Glomerular visceral epithelial cell (primary cell): ENCODE measurements around the gene VWA8.
A peak's percentile ranks its signal among the peaks of the same experiment; 100 is the strongest.

Experiments used
- DNase-seq: peaks from one replicate; pipeline ENCODE4 v3.0.0-alpha.2; 2016; ENCODE audit errors: extremely low spot score

The VWA8 gene

DNA sequence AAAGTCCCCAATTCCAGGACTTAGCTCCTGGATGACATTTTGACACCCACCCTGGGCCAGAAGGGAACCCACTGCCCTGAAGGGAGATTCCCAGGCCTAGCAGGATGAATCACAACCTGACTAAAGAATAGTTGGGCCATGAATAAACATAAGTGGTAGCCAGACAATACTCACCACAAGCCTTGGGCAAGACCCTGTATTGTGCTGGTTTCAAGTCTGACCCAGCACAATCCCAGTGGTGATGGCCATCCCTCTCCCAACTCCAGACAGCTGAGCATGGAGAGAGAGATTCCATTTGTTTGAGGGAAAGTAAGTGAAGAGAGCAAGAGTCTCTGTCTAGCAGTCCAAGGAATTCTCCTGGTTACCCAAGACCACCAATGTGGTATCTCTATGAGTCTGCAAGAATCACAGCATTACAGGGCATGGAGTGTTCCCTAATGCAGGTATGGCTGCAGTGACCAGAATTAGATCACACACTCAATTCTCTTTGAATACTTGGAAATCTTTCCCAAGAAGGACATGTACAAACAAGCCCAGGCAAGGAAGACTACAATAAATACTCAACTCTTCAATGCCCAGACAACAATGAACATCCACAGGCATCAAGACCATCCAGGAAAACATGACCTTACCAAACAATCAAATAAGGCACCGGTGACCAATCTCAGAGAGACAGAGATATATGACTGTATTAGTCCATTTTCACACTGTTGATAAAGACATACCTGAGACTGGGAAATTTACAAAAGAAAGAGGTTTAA, 158.0 kb downstream of the VWA8 start:
- peak; percentile 43 for DNase-seq

DNA sequence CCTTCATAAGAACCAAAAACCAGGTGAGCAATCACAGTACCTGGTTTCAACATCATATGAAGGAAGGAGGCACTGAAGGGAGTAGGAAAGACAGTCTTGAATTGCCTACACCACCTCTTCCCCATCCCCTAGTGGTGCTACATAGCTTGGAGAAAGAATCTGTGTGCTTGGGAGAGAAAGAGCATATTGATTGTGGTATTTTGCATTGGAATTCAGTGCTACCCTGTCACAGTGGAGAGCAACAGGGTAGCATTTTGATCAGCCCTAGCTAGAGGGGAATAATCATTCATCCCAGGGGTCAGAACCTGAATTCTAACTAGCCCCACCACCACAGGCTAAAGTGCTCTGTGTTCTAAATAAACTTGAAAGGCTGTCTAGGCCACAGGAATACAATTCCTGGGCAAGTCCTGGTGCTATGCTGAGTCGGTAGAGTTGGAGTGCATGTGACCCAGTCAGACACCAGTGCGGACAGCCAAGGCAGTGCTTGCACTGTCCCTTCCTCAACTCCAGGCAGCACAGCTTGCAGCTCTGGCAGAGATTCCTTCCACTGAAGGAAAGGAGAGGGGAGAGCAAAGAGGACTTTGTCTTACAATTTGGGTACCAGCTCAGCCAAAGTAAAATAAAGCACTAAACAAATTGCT, 158.7 kb downstream of the VWA8 start:
- DNase-seq: no peak

DNA sequence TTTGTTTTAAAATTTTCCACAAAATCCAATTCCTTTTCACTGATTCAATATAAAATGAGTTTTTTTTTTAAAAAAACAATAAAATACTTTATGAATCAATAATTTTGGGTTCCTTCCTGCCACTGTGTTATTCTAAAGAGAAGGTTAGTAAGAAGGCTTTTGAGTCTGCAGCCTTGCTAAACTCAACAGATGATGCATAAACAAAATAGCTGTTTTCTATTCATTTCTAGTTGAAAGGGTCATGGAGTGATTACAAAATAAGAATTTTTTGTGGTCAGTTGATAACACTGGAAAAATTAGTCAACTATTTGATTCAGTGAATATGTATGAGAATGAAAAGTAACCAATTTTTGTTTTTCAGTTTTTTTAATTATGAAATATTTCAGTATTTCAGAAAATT, 169.9 kb downstream of the VWA8 start:
- DNase-seq: no peak

DNA sequence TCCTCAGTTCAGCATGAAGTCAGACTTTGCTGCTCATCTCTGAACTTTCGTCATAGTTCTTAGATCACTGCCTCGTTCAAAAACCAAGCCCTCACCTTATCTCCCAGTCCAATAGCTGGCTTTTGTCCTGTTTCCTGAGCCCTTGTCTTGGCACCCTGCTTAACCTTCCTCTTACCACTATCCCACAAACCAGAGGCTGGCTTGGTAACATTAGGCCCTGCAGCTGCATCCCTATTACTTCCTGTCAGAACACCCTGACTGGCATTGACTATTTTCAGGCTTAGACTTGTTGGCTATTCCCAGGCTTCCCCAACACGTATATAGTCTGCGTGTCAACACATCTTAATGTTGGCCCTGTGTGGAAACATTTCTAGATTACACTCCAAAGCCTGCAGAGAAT, 172.4 kb downstream of the VWA8 start:
- no peak for DNase-seq

DNA sequence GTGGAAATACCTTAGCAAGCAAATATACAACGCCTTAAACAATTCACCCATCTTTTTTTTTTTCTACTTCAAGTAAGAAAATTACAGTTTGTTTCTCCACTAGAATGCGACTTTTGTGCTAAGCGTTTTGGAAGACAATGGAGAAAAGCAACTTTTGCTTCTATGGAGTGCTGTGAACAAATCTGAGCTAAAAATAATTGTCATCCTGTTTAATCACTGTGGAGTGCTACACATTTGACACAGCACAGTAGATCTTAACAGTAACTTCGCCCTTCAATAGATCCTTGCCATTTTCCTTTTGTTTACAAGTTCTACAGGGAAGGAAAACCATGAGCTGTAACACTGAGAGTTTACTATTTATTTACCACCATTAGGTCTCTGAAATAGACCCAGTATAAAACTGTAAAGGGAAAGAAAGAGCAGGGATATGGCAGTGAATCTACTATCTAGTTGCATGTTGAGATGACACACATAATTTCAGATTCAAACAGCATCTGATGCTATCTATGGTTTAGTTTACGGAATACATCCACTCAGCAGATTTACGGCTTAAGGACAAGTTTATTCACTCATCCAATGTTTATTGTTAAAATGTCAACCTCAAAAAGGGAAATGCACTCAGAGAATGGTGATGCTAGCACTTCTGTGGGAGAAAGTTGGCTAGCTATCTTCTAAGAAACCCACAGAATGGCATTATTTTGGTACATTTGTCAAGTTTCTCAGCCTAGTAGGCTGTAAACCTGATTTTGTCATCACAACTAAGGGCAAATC, 175.3 kb downstream of the VWA8 start:
- no peak for DNase-seq

DNA sequence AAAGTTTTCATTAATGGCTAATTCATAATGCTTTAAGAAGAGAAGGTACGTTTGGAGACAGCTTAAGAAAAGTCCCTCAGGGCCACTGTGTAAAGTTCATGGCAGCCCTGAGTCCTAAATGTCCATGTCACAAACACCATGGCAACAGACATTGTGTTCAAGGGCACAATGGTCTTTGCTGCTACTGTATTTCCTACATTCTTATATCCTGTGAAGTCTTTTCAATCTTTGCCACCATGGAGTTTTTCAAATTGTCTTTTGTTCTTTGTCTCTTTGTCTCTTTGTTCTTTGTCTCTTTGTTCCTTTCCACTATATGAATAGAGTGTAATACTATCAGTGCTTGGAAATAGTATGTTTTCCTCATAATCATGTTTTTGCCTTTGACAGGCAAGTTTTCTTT, 178.8 kb downstream of the VWA8 start:
- DNase-seq: no peak

DNA sequence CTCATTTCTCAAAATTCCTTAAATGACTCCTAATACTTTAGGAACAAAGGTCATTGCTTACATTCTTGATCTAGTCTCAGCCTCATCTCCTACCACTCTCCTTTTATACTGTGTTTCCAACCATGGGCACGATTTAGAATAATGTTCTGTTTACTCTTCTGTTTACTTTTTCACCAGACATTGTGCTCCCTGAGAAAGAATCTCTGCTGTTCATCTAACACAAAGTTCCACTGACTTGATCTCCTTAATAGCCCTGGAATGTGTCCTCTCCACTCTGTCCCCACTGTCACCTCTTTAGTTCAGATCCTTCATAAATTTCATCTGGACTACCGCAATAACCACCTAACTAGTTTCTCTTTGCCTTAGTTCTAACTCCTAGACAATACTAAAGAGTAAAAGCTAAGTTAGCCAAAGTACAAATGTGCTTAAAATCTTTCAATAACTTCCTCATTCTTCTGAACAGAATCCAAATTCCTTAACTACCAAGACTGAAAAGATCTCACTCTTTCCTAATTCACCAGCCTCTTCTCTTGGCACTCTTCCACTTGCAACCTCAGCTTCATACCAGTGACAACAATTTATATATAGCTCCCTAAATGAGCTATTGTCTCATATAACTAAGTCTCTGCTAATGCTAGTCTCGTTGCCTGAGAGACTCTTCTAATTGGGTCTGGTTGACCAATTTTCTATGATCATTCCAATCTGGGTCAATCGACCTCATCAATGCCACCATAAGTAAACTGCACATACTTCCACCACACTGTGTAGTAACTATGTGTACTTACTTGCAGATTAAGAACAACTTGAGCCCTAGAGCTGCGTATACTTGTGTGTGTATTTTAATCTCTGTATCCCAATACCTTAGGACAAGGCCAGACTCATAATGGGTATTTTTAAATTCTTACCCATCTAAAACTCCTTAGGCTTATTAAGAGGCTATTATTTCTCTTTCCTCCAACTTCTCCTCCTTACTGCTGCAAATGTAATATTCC, 179.9 kb downstream of the VWA8 start:
- DNase-seq: peak; percentile 67

DNA sequence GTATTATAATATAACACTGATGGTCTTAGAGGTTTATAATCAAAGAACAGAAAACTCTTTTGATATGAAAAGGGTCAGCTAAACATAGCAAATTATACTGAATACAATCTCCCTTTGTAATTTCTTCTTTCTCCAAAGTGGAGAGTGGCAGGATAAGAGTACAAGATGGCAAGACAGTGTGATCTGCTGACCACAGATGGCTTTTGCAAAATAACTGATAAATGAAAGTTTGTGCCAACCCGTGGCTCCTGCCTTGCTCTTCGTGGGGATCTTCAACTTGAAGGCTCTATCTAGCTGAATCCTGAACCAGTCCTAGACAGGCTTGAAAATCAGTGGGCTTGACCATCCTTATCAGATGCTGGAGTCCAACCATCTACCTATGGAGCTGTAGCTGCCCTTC, 185.7 kb downstream of the VWA8 start:
- no peak for DNase-seq

DNA sequence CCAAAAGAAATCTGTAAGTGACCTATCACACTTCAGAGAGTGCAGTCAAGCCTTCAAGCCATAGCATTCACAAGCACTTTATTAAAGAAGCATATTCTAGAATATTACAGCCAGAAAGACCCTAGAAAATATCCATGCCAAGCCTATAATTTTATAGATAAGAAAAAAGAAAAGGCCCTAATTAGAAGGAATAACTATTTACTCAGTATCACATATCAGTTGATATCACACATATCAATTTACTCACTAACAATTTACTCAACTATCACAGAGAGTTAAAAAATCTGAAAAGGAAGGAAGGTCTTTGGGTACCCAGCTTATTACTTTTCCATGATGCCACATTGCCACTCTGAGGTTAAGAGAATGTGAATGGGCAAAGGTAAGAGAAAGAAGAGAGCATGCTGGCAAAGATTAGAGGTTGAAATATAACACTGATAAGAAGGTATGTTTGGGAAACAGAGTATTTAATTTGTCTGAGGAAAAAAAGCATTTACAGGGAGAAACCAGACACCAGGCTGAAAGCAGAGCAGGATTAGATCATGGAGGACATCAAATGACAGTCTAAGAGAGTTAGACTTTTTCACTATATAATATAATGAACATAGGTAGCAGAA, 186.2 kb downstream of the VWA8 start:
- DNase-seq: no peak

DNA sequence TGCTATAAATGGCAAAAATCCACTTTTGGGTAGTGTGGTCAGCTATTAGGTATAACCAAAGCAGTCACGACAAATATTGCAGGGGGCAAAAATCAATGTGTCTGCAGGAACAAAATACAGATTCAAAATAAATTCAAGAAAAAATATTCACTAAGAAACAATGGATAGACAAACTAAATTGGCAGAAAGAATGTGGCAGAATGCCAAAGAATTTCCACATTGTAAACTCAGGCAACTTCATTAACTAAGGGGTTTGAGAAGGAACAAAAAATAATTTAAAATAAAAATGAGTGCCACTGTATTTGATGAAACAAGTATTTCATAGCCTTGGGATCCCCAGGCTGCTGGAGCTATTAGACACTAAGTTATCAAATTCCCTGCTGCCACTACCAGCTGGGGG, 193.1 kb downstream of the VWA8 start:
- no peak for DNase-seq

DNA sequence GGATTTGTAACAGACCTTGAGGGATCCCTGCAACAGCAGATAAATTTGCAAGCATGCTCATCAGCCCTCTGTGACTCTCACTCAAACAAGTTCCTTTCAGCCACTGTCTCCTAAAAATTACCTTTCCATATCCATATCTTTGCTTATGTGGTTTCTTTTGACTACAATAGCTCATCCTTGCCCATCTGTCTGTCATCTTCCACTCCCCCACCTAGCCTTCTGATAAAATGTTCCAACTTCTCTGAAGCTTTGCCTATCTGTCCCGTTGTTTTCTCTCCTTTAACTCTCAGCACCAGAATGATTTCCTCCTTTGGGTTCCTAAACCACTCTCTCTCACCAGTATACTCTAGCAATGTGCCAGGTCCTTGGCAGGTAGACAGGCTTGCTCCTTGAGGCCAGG, 194.5 kb downstream of the VWA8 start:
- DNase-seq: no peak

DNA sequence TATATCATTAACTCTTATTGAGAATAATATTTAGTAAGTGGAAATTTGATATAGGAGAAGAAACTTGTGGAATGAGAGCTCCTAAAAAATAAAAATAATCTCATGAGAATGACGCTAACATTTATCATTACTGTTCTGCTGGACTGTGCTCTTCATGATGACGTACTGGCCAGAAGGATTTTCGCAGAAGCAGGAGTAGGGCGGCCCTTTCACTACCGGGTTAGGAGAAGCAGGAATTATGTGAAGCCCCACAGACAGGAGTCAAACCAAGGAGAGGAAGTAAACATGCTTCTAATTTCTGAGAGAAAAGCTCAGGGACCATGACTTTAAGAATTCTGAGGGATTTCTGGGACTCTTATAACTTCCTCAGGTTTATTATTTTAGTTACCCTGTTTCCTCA, 195.1 kb downstream of the VWA8 start:
- DNase-seq: no peak

DNA sequence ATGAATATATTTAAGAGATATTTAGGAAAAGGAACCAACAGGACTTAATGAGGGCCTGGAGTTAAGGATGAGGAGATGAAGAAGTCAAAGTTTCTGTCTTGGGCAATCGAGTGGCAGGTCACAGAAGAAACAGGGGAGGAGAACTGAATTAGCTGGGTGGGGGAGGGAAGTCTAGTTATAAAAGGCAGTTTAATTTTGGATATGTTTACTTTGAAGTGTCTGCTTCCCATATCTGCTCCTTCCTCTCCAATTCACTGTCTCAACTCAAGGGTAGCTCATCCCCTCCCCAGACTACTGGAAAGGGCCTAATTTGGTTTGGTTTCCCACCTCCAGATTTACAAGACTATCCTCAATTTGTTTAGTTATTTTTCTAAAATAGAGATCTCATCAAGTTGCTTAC, 195.9 kb downstream of the VWA8 start:
- DNase-seq: no peak

DNA sequence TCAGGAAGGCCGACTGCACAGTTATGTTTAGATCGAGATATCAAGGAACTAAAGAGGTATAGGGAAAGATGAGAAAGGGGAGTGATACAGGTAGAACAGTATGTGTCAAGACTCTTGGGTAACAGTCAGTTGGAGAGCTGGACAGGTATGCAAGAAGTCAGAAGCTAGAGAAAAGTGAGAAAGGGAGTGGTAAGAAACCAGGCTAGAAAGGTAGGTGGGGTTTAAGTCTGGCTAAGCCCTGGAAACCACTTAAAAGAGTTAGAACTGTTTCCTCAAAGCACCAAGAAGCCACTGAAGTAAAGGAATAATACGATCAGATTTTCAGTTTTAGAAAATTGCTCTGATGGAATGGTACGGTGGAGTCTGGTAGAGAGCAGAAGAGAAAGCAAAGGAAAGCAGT, 196.4 kb downstream of the VWA8 start:
- DNase-seq: no peak

DNA sequence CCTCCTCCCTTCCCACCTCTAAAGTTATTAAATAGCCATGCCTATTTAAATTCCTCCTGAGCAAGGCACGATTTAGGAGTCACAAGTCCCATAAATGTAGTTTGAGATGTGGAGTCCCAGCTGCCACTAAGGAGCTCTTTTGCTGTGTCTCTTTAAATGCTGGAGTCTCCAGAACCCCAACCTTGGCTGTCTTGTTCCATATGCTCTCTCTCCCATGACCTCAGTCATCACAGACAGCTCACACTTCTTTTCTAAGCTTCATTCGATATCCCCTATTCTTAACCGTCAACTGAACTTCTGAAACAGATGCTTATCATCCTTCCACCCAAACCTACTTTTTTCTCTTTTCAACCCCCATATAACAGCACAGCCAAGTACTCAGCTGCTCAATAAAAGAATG, 197.1 kb downstream of the VWA8 start:
- no peak for DNase-seq

DNA sequence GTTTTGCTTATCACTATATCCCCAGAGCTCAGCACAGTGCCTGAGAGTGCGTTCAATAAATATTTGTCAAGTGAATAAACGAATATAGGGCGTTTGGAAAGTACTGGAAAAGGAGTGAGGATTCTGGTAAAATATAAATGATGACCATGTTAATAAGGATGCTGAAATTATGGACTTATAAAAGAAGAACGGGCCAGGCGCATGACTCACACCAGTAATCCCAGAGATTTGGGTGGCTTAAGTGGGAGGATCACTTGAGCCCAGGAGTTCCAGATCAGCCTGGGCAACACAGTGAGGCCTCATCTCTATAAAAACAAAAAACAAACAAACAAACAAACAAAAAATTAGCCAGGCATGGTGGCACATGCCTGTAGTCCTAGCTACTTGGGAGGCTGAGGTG, 198.1 kb downstream of the VWA8 start:
- DNase-seq: no peak

DNA sequence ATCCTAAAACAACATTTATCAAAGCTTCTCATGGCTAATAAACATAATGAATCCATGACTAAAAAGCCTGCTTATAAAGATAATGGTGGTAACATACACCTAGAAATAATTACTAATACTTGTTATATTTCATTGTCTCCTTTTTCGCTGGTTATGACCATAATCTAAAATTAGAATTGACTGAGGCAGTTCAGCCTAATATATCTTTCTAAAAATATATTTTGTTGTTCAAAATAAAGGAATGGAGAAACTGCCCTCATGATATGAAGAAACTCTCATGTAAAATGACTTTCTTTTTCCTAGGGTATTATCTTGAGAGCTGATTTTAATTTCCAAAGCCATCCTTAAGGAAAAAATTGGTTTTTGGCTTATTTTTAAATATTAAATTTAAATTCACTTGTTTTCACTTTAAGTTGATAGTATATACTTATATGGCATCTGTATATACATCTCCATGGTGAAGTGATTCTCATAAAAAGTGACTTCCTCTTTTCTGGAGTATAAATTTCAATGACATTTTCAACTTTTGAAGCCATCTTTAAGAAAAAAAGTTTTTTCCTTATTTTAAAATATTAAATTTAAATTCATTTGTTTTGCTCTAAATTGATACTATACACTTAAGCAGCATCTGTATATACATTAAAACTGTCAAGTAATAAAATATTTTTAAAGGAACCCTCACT, 204.6 kb downstream of the VWA8 start:
- no peak for DNase-seq

DNA sequence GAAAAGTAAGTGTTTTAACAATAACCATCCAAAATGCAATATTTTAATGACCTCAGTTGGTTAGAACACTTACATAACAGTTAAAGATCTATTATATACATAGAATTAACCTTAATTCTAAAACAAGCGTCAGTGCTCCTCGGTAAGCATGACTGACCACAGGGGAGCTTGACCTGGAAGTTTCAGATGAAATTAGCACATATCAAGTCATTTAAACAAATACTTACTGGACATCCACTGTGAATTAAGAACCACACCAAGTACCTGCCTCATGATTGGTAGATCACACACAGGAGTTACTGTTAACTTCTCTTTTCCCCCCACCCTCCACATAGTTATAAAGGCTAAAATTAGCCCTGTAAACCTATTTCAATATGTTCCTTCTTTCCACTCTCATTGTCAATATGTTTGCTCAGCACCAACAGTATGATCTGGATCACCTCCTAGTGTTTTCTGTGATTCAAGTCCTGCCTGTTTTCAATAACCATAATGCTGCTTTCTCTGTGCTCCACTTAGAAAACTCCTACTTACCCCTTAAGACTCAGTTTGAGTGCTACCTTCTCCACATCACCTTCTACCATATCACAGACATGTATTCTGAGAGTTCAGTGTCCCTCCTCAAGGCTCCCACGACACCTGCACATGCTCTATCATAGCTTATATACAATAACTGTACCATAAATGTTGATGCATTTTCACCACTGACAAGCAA, 209.0 kb downstream of the VWA8 start:
- no peak for DNase-seq

DNA sequence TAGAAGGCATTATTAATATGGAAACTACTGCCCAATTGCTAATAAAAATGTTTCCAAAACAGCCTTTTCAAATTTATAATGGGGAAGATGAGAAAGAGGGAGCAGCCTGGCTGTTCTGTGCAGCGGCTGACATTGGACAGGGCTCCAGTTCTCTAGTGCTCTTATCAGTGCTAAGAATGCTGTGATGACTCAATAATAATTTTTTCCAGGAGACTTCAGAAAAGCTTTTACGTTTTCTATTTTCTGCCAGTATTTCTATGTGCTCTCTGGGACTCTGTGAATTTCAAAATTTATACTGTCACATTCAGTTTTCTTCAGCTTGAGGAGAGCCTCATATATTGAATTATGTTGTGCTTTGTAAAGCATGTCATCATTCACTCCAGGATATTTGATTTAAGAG, 209.6 kb downstream of the VWA8 start:
- DNase-seq: no peak

DNA sequence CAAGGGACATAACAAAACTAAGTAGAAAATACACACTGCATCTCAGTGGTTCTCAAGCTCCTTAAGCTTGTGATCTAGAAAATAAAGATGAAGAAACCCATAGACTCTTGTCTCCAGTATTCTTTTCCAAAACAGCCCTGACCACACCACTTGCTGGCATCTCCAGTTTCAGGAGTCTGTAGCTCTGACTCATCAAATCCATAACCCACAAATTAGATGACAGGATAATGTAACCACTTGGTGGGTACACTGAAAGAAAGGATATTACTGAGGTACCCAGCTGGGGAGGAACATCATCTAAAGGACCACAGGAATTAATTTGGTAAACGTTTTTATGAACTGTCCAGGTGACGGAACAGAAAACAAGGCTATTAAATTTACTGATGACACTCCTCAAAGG, 214.7 kb downstream of the VWA8 start:
- peak; percentile 68 for DNase-seq
